H1 (cell line): Measurements from ENCODE around the gene ABHD12. TPM values are rescaled to one million over a fixed set of nuclear protein-coding genes. Genes with fewer than 3 reads are reported as not detected.

Source experiments
- CTCF ChIA-PET: fragments of 300-600 bp; sonication (Branson Sonifier 250); formaldehyde crosslinking; loops from one replicate; lab custom pipeline; 2021; ENCODE audit not compliant: partially characterized antibody; lab: Charles Lee
- POLR2A ChIA-PET: fragments of 300-600 bp; sonication (Branson Sonifier 250); formaldehyde crosslinking; loops from one replicate; lab custom pipeline; 2021; ENCODE audit warnings: inconsistent platforms; ENCODE audit not compliant: partially characterized antibody; lab: Charles Lee
- DNase-seq, 2 experiments: peaks; one replicate each; pipeline versions ENCODE4 v3.0.0 to v3.0.0-alpha.2; 2010 to 2022; ENCODE audit warnings: low spot score in 2 of 2, low read depth in 1 of 2, mixed read lengths in 1 of 2
- FAIRE-seq: peaks from 2 replicates; lab custom pipeline; 2011; peaks lifted over from hg19 to GRCh38; lab: Jason Lieb, UNC
- H2AFZ ChIP-seq: 2 replicates; pipeline ENCODE4 v1.8.1; 2012; ENCODE audit warnings: low read length, inconsistent platforms
- H2AK5ac ChIP-seq: 2 replicates; pipeline ENCODE4 v1.6.1; 2013; ENCODE audit warnings: low read depth, low read length
- H2BK120ac ChIP-seq: replicated peaks from 2 replicates; pipeline ENCODE3; 2013; ENCODE audit warnings: low read depth, low read length, inconsistent platforms
- H2BK12ac ChIP-seq: 2 replicates; pipeline ENCODE4 v1.6.1; 2013; ENCODE audit warnings: low read depth, low read length
- H2BK15ac ChIP-seq: 2 replicates; pipeline ENCODE4 v1.6.1; 2013; ENCODE audit warnings: low read length
- H2BK20ac ChIP-seq: 2 replicates; pipeline ENCODE4 v1.6.1; 2013; ENCODE audit warnings: low read length
- H2BK5ac ChIP-seq: 2 replicates; pipeline ENCODE4 v1.6.1; 2013; ENCODE audit warnings: low read depth, low read length
- H3K14ac ChIP-seq: 2 replicates; pipeline ENCODE4 v1.6.1; 2013; ENCODE audit warnings: inconsistent platforms; ENCODE audit not compliant: insufficient read length
- H3K18ac ChIP-seq: 2 replicates; pipeline ENCODE4 v1.6.1; 2013; ENCODE audit warnings: low read length; ENCODE audit errors: extremely low read depth
- H3K23ac ChIP-seq: 2 replicates; pipeline ENCODE4 v1.6.1; 2013; ENCODE audit warnings: inconsistent platforms; ENCODE audit not compliant: insufficient read length
- H3K23me2 ChIP-seq: 2 replicates; pipeline ENCODE4 v1.6.1; 2013; ENCODE audit warnings: low read depth, low read length
- H3K27ac ChIP-seq: 2 replicates; pipeline ENCODE4 v1.6.1; 2011; ENCODE audit warnings: low read depth, low read length, inconsistent platforms
- H3K27me3 ChIP-seq, 4 experiments: replicated peaks in 1 of 4; 1 replicate in 1 of 4; 2 replicates in 3 of 4; pipeline versions ENCODE4 v1.6.1 to v1.8.1; 2011 to 2013; ENCODE audit warnings: low read length in 3 of 4, mild to moderate bottlenecking in 3 of 4, inconsistent platforms in 2 of 4, mixed read lengths in 2 of 4, moderate library complexity in 1 of 4; ENCODE audit not compliant: control insufficient read depth in 3 of 4, insufficient read depth in 3 of 4; ENCODE audit errors: extremely low read depth in 1 of 4
- H3K36me3 ChIP-seq, 4 experiments: 2 replicates each; pipeline versions ENCODE4 v1.6.1 to v1.8.1; 2011 to 2013; ENCODE audit warnings: mild to moderate bottlenecking in 4 of 4, low read length in 3 of 4, moderate library complexity in 2 of 4, control low read depth in 1 of 4, inconsistent platforms in 1 of 4; ENCODE audit not compliant: insufficient read depth in 4 of 4, control insufficient read depth in 2 of 4
- H3K4ac ChIP-seq: replicated peaks from 2 replicates; pipeline ENCODE3; 2013; ENCODE audit warnings: low read length, low read depth, mixed read lengths, inconsistent platforms; ENCODE audit not compliant: insufficient read length
- H3K4me1 ChIP-seq, 4 experiments: replicated peaks in 1 of 4; 1 replicate in 1 of 4; 2 replicates in 3 of 4; pipeline versions ENCODE4 v1.6.1 to v1.8.1; 2011 to 2013; ENCODE audit warnings: low read length in 3 of 4, inconsistent platforms in 2 of 4, mixed read lengths in 1 of 4; ENCODE audit not compliant: insufficient read depth in 4 of 4, control insufficient read depth in 3 of 4
- H3K4me2 ChIP-seq, 2 experiments: 2 replicates each; pipeline versions ENCODE4 v1.6.1 to v1.8.1; 2011 to 2013; ENCODE audit warnings: low read depth in 2 of 2, low read length in 2 of 2, control low read depth in 1 of 2, inconsistent platforms in 1 of 2, mild to moderate bottlenecking in 1 of 2; ENCODE audit not compliant: insufficient read depth in 1 of 2
- H3K4me3 ChIP-seq, 4 experiments: fragments of 200-600, 300-600 bp in 1 of 4; sonication (generic), shearing (Covaris generic), sonication (Bioruptor Twin) in 1 of 4; 2 replicates each; pipeline versions ENCODE4 v1.5.1 to v1.8.1; 2011 to 2016; ENCODE audit warnings: low read length in 4 of 4, low read depth in 3 of 4, control low read depth in 2 of 4, inconsistent platforms in 2 of 4, mild to moderate bottlenecking in 2 of 4, mixed read lengths in 1 of 4, moderate library complexity in 1 of 4; ENCODE audit not compliant: insufficient read depth in 2 of 4; ENCODE audit errors: extremely low read depth in 1 of 4
- H3K56ac ChIP-seq: replicated peaks from 2 replicates; pipeline ENCODE3; 2013; ENCODE audit warnings: low read depth, mild to moderate bottlenecking, mixed read lengths, low read length, inconsistent platforms; ENCODE audit not compliant: insufficient read length
- H3K79me1 ChIP-seq: 2 replicates; pipeline ENCODE4 v1.6.1; 2013; ENCODE audit warnings: low read depth, low read length, control low read depth
- H3K79me2 ChIP-seq, 2 experiments: 2 replicates each; pipeline versions ENCODE4 v1.6.1 to v1.8.1; 2012 to 2013; ENCODE audit warnings: low read length in 2 of 2, mild to moderate bottlenecking in 2 of 2, inconsistent platforms in 1 of 2; ENCODE audit not compliant: insufficient read depth in 2 of 2, control insufficient read depth in 1 of 2
- H3K9ac ChIP-seq, 4 experiments: replicated peaks in 1 of 4; 1 replicate in 1 of 4; 2 replicates in 3 of 4; pipeline versions ENCODE4 v1.6.1 to v1.8.1; 2011 to 2013; ENCODE audit warnings: low read depth in 3 of 4, low read length in 3 of 4, control low read depth in 2 of 4, mild to moderate bottlenecking in 2 of 4, moderate library complexity in 2 of 4, inconsistent platforms in 1 of 4; ENCODE audit errors: extremely low read depth in 1 of 4
- H3K9me3 ChIP-seq, 2 experiments: 2 replicates each; pipeline versions ENCODE4 v1.6.1 to v1.8.1; 2012 to 2013; ENCODE audit warnings: mild to moderate bottlenecking in 2 of 2, moderate library complexity in 2 of 2, control low read depth in 1 of 2, inconsistent platforms in 1 of 2, low read depth in 1 of 2, low read length in 1 of 2, mixed read lengths in 1 of 2; ENCODE audit not compliant: insufficient read depth in 2 of 2
- H4K20me1 ChIP-seq, 2 experiments: replicated peaks in 1 of 2; 2 replicates each; pipeline versions ENCODE3 to v1.8.1; 2011 to 2013; ENCODE audit warnings: inconsistent platforms in 2 of 2, low read length in 2 of 2, mild to moderate bottlenecking in 1 of 2; ENCODE audit not compliant: insufficient read depth in 2 of 2, control insufficient read depth in 1 of 2
- H4K5ac ChIP-seq: 2 replicates; pipeline ENCODE4 v1.6.1; 2013; ENCODE audit warnings: low read length, low read depth, mixed read lengths, inconsistent platforms; ENCODE audit not compliant: insufficient read length
- H4K8ac ChIP-seq: 2 replicates; pipeline ENCODE4 v1.8.0; 2013; ENCODE audit warnings: mild to moderate bottlenecking, moderate library complexity, low read length, inconsistent platforms; ENCODE audit not compliant: insufficient read depth; ENCODE audit errors: extremely low read depth
- H4K91ac ChIP-seq: replicated peaks from 2 replicates; pipeline ENCODE3; 2013; ENCODE audit warnings: low read length, mixed read lengths, inconsistent platforms; ENCODE audit not compliant: insufficient read length
- ATF2 ChIP-seq: IDR thresholded peaks from 2 replicates; pipeline ENCODE4 v1.6.1; 2012; ENCODE audit warnings: low read length, inconsistent platforms
- CBX8 ChIP-seq: fragments of 300-800, 300-1000 bp; sonication (generic); IDR thresholded peaks from 2 replicates; pipeline ENCODE4 v1.7.1; 2016; ENCODE audit warnings: low read depth, low read length, borderline replicate concordance
- FOSL1 ChIP-seq: IDR thresholded peaks from 2 replicates; pipeline ENCODE4 v1.6.1; 2011; ENCODE audit warnings: mild to moderate bottlenecking, low read depth, low read length, moderate library complexity; ENCODE audit not compliant: insufficient read depth
- JUN ChIP-seq: IDR thresholded peaks from 2 replicates; pipeline ENCODE4 v1.6.1; 2011; ENCODE audit warnings: low read depth, mild to moderate bottlenecking, improper control_type of control experiment, low read length
- NRF1 ChIP-seq: IDR thresholded peaks from 2 replicates; pipeline ENCODE4 v1.6.1; 2011; ENCODE audit warnings: mild to moderate bottlenecking, low read depth, low read length, improper control_type of control experiment
- POLR2A ChIP-seq, 2 experiments: IDR thresholded peaks; 1 replicate in 1 of 2; 2 replicates in 1 of 2; pipeline ENCODE4 v1.6.1; 2011; ENCODE audit warnings: low read depth in 2 of 2, low read length in 2 of 2, mild to moderate bottlenecking in 2 of 2; ENCODE audit errors: control extremely low read depth in 1 of 2
- RBBP5 ChIP-seq: IDR thresholded peaks from 2 replicates; pipeline ENCODE4 v1.7.1; 2012; ENCODE audit warnings: low read depth, mild to moderate bottlenecking, inconsistent platforms, low read length, moderate library complexity, borderline replicate concordance
- SP2 ChIP-seq: IDR thresholded peaks from 2 replicates; pipeline ENCODE4 v1.6.1; 2012; ENCODE audit warnings: mild to moderate bottlenecking, low read length, inconsistent platforms
- TAF1 ChIP-seq: IDR thresholded peaks from 2 replicates; pipeline ENCODE4 v1.6.1; 2011; ENCODE audit warnings: mild to moderate bottlenecking, low read depth, low read length
- TCF12 ChIP-seq: IDR thresholded peaks from 2 replicates; pipeline ENCODE4 v1.6.1; 2011; ENCODE audit warnings: low read depth, mild to moderate bottlenecking, low read length
- WGBS, 2 experiments: shearing (Covaris generic) in 1 of 2; methylation state at CpG; one replicate each; pipeline versions ENCODE4 v1.1.6 to v1.1.7; 2013 to 2015; ENCODE audit warnings: low lambda C conversion rate in 2 of 2, mixed read lengths in 2 of 2, inconsistent platforms in 1 of 2, low coverage in 1 of 2, missing lambda C conversion rate in 1 of 2; ENCODE audit not compliant: insufficient replicate concordance in 2 of 2, insufficient coverage in 1 of 2, insufficient read length in 1 of 2; ENCODE audit errors: extremely low coverage in 1 of 2, missing lambda C conversion rate in 1 of 2; 5-methylcytosine and 5-hydroxymethylcytosine counted together
- polyA plus RNA-seq, 7 experiments: library from polyadenylated mRNA; depleted of rRNA in 3 of 7; stranded (reverse) in 5 of 7; unstranded in 2 of 7; fragments of >200 nt in 5 of 7; fragments of 200-250 nt in 2 of 7; gene quantifications; 1 replicate in 5 of 7; 2 replicates in 1 of 7; 4 replicates in 1 of 7; pipeline versions ENCODE4 v1.2.1 to v1.2.3, GENCODE V29; 2011 to 2013; ENCODE audit warnings: missing spikeins in 2 of 7, mixed read lengths in 2 of 7
- total RNA-seq: library from RNA; stranded (reverse); fragmentation: NEBNext Ultra II Directional; extraction: Animal tissue kit (Norgen Biotek cat#: 25700); gene quantifications from 2 replicates; pipeline ENCODE4 v1.2.1, GENCODE V29; 2021
- TF ChIP-seq, protein P1 (sequence below): IDR thresholded peaks from 2 replicates; pipeline ENCODE4 v1.6.1; 2011; ENCODE audit warnings: low read length, improper control_type of control experiment

The ABHD12 gene
- total and polyA plus RNA-seq, 2 of the 8 experiments (the other 6 are each of a cell fraction or from before 2014, with no cell fraction given) = 31.3 to 59.5 TPM

GRCh38 chr20:25293910-25294458, 96.7 kb downstream of the ABHD12 start:
- ChIA-PET POLR2A (interaction anchor here (1.0 to 4.1 kb wide), 3 partner anchors 9 to 114 kb away, joined by 3 to 22 read pairs (median 4); partner anchors contain the start of gene GINS1), CTCF (interaction anchor here (0.7 to 4.7 kb wide), 14 partner anchors 10 to 311 kb away, joined by 3 to 79 read pairs (median 6); partner anchors contain the start of genes GINS1 and PYGB)
- Histone ChIP-seq H2BK120ac (no peak overlapping the region), H2AFZ (no peak overlapping the region), H3K4ac (no peak overlapping the region), H2BK15ac (no peak overlapping the region), H3K4me1 (peaks cover 0 to 7% (median 2%) of the 10 kb centered on the region in 4 experiments; a peak in 3 of 7 replicates), H4K8ac (no peak overlapping the region), H3K9ac (no peak overlapping the region), H2BK20ac (no peak overlapping the region), H3K36me3 (peaks cover 0 to 7% (median 6%) of the 10 kb centered on the region in 4 experiments; a peak in 5 of 8 replicates), H3K56ac (no peak overlapping the region), H2AK5ac (no peak overlapping the region), H4K20me1 (peaks cover 0 to 2% of the 10 kb centered on the region in 2 experiments), H3K27me3 (no peaks in the 10 kb centered on the region; a peak in 1 of 7 replicates), H3K4me3 (no peak overlapping the region), H3K4me2 (no peak overlapping the region), H3K23ac (no peak overlapping the region), H2BK5ac (no peak overlapping the region), H3K18ac (no peak overlapping the region), H4K5ac (no peak overlapping the region), H3K79me2 (no peaks in the 10 kb centered on the region), H3K14ac (no peak overlapping the region), H3K79me1 (peaks cover 7% of the 10 kb centered on the region; the same call in 1 of the 2 replicates), H4K91ac (no peak overlapping the region), H3K27ac (no peak overlapping the region), H3K23me2 (no peaks in the 10 kb centered on the region), H2BK12ac (no peak overlapping the region), H3K9me3 (no peaks in the 10 kb centered on the region)
- DNase-seq (no peak), FAIRE-seq (no peak)
- 88% methylated on average over 12 of the region's 13 CpGs; no CpG with 5 or more reads in 1 of the 2 experiments for WGBS, 2 experiments
- TF ChIP-seq JUN (no peak), TAF1 (no peak), RBBP5 (no peak), NRF1 (no peak), ATF2 (no peak), SP2 (no peak), TCF12 (no peak), FOSL1 (no peak), POLR2A (IDR thresholded peaks at IDR 0.05; ENCODE audit: control extremely low read depth in 1 of 2, low read depth in 2 of 2, low read length in 2 of 2) (no peak), CBX8 (no peak)
- TF ChIP-seq, protein P1, sequence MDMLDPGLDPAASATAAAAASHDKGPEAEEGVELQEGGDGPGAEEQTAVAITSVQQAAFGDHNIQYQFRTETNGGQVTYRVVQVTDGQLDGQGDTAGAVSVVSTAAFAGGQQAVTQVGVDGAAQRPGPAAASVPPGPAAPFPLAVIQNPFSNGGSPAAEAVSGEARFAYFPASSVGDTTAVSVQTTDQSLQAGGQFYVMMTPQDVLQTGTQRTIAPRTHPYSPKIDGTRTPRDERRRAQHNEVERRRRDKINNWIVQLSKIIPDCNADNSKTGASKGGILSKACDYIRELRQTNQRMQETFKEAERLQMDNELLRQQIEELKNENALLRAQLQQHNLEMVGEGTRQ = no peak
